MM.1S (cell line): ENCODE results near the gene NRG3.

Source experiments
- EZH2 ChIP-seq: fragments of 300-600 bp; sonication (generic); optimal IDR thresholded peaks from 2 replicates; pipeline ENCODE3; 2017; ENCODE audit warnings: low read depth, mild to moderate bottlenecking, antibody characterized with exemption, low read length, mixed read lengths
- TF ChIP-seq, protein P1 (sequence below): fragments of 300-600 bp; sonication (generic); IDR thresholded peaks from 2 replicates; pipeline ENCODE4 v1.5.1; 2016; ENCODE audit warnings: antibody characterized with exemption, low read length, mixed read lengths

DNA sequence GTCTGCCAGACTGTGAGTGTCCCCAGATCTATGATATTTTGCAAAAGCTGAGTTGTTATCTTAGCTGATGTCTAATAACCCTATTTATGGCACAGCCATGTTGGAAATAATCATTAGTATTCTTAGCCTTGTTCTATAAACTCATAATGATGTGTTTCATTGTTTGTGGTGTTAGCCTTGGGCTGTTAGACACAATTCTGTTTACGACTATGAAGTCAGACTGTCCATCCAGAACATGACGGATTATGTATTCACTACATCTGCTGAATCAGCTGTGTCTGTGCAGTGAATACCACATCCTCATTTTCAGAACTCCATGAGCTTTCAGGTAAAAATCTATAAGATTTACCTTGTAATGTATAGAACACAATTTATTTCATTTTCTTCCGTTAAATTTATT lies 577.1 kb downstream of the NRG3 start:
- TF ChIP-seq, protein P1, sequence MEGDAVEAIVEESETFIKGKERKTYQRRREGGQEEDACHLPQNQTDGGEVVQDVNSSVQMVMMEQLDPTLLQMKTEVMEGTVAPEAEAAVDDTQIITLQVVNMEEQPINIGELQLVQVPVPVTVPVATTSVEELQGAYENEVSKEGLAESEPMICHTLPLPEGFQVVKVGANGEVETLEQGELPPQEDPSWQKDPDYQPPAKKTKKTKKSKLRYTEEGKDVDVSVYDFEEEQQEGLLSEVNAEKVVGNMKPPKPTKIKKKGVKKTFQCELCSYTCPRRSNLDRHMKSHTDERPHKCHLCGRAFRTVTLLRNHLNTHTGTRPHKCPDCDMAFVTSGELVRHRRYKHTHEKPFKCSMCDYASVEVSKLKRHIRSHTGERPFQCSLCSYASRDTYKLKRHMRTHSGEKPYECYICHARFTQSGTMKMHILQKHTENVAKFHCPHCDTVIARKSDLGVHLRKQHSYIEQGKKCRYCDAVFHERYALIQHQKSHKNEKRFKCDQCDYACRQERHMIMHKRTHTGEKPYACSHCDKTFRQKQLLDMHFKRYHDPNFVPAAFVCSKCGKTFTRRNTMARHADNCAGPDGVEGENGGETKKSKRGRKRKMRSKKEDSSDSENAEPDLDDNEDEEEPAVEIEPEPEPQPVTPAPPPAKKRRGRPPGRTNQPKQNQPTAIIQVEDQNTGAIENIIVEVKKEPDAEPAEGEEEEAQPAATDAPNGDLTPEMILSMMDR = no peak
- TF ChIP-seq EZH2 = no peak
